ENCODE results near the gene JARID2.
A peak's percentile ranks its signal among the peaks of the same experiment; 100 is the strongest.
"Not testable (repeated sequence)": the region's sequence is repeated elsewhere in the genome, so short reads cannot be mapped to it uniquely, and the experiment has no call there.

JARID2 gene

GRCh38 chr6:15317251-15317650, 71.4 kb downstream of the JARID2 start:
- Mint-ChIP-seq H3K4me3 (peak overlapping the region; percentile 33), H3K9me3 (no peaks in the 10 kb centered on the region), H3K36me3 (ENCODE audit: low read depth) (peaks cover 20% of the 10 kb centered on the region), H3K27ac (peak overlapping the region; percentile 93), H3K4me1 (peaks cover 97% of the 10 kb centered on the region), H3K27me3 (no peaks in the 10 kb centered on the region)
- no peak for DNase-seq
- peak; percentile 7 for ATAC-seq

- peak overlapping the region; percentile 34 for H3K4me3 Mint-ChIP-seq
Observed at GRCh38 chr6:15317934-15318902, 72.3 kb downstream of the JARID2 start.

GRCh38 chr6:15319677-15320076, 73.8 kb downstream of the JARID2 start:
- ATAC-seq (no peak), DNase-seq (no peak)
- Mint-ChIP-seq H3K27me3 (no peaks in the 10 kb centered on the region), H3K9me3 (no peaks in the 10 kb centered on the region), H3K36me3 (ENCODE audit: low read depth) (peaks cover 21% of the 10 kb centered on the region), H3K27ac (peak overlapping the region; percentile 93), H3K4me1 (peaks cover 94% of the 10 kb centered on the region), H3K4me3 (peak overlapping the region; percentile 1)

More at GRCh38 chr6:15317934-15318902, 72.3 kb downstream of the JARID2 start:
- H3K4me1 Mint-ChIP-seq, result peaks cover 97% of the 10 kb centered on the region
- H3K9me3 Mint-ChIP-seq, result no peaks in the 10 kb centered on the region
- no peaks in the 10 kb centered on the region for H3K27me3 Mint-ChIP-seq
- peaks cover 17% of the 10 kb centered on the region for H3K36me3 Mint-ChIP-seq (ENCODE audit: low read depth)
- DNase-seq (no peak), ATAC-seq (peak; percentile 50)
- peak overlapping the region; percentile 93 for H3K27ac Mint-ChIP-seq

- ATAC-seq (no peak), DNase-seq (no peak)
- H3K27ac Mint-ChIP-seq, result peak overlapping the region; percentile 93
- peaks cover 95% of the 10 kb centered on the region for H3K4me1 Mint-ChIP-seq
- no peaks in the 10 kb centered on the region for H3K9me3 Mint-ChIP-seq
- H3K36me3 Mint-ChIP-seq (ENCODE audit: low read depth), result peaks cover 23% of the 10 kb centered on the region
- no peak overlapping the region for H3K4me3 Mint-ChIP-seq
- no peaks in the 10 kb centered on the region for H3K27me3 Mint-ChIP-seq
Observed at GRCh38 chr6:15320693-15321092, 74.8 kb downstream of the JARID2 start.

- ATAC-seq, result no peak
- H3K4me3 Mint-ChIP-seq, result no peak overlapping the region
- peaks cover 17% of the 10 kb centered on the region for H3K36me3 Mint-ChIP-seq (ENCODE audit: low read depth)
Observed at GRCh38 chr6:15322184-15322583, 76.3 kb downstream of the JARID2 start.

GRCh38 chr6:15322781-15323536, 77.1 kb downstream of the JARID2 start:
- no peak overlapping the region for H3K4me3 Mint-ChIP-seq

More at GRCh38 chr6:15322184-15322583, 76.3 kb downstream of the JARID2 start:
- peak overlapping the region; percentile 43 for H3K27ac Mint-ChIP-seq
- peaks cover 94% of the 10 kb centered on the region for H3K4me1 Mint-ChIP-seq
- no peak for DNase-seq
- H3K9me3 Mint-ChIP-seq, result no peaks in the 10 kb centered on the region
- no peaks in the 10 kb centered on the region for H3K27me3 Mint-ChIP-seq

GRCh38 chr6:15323611-15324010, 77.7 kb downstream of the JARID2 start:
- H3K36me3 Mint-ChIP-seq (ENCODE audit: low read depth), result peaks cover 17% of the 10 kb centered on the region
- H3K4me1 Mint-ChIP-seq, result peaks cover 94% of the 10 kb centered on the region
- DNase-seq, H3K4me3 Mint-ChIP-seq, H3K27me3 Mint-ChIP-seq, ATAC-seq, H3K9me3 Mint-ChIP-seq: not testable (repeated sequence)
- H3K27ac Mint-ChIP-seq, result peak overlapping the region; percentile 82

More at GRCh38 chr6:15322781-15323536, 77.1 kb downstream of the JARID2 start:
- no peak for DNase-seq
- Mint-ChIP-seq H3K27ac (peak overlapping the region; percentile 82), H3K4me1 (peaks cover 94% of the 10 kb centered on the region), H3K9me3 (no peaks in the 10 kb centered on the region), H3K36me3 (ENCODE audit: low read depth) (peaks cover 17% of the 10 kb centered on the region), H3K27me3 (no peaks in the 10 kb centered on the region)
- peak; percentile 50 for ATAC-seq

GRCh38 chr6:15324427-15324985, 78.6 kb downstream of the JARID2 start:
- no peaks in the 10 kb centered on the region for H3K9me3 Mint-ChIP-seq
- ATAC-seq, result no peak
- H3K36me3 Mint-ChIP-seq (ENCODE audit: low read depth), result peaks cover 16% of the 10 kb centered on the region
- peaks cover 94% of the 10 kb centered on the region for H3K4me1 Mint-ChIP-seq
- DNase-seq, result no peak
- H3K4me3 Mint-ChIP-seq, result no peak overlapping the region
- H3K27me3 Mint-ChIP-seq, result no peaks in the 10 kb centered on the region
- no peak overlapping the region for H3K27ac Mint-ChIP-seq

- ATAC-seq (no peak), DNase-seq (no peak)
- peaks cover 94% of the 10 kb centered on the region for H3K4me1 Mint-ChIP-seq
- no peaks in the 10 kb centered on the region for H3K9me3 Mint-ChIP-seq
- no peaks in the 10 kb centered on the region for H3K27me3 Mint-ChIP-seq
- H3K36me3 Mint-ChIP-seq (ENCODE audit: low read depth), result peaks cover 23% of the 10 kb centered on the region
- peak overlapping the region; percentile 76 for H3K27ac Mint-ChIP-seq
- no peak overlapping the region for H3K4me3 Mint-ChIP-seq
Observed at GRCh38 chr6:15325540-15325955, 79.7 kb downstream of the JARID2 start.

- Mint-ChIP-seq H3K27ac (peak overlapping the region; percentile 59), H3K9me3 (no peaks in the 10 kb centered on the region), H3K4me1 (peaks cover 94% of the 10 kb centered on the region), H3K27me3 (no peaks in the 10 kb centered on the region), H3K36me3 (ENCODE audit: low read depth) (peaks cover 23% of the 10 kb centered on the region), H3K4me3 (no peak overlapping the region)
- no peak for ATAC-seq
- DNase-seq, result no peak
Observed at GRCh38 chr6:15326067-15326614, 80.3 kb downstream of the JARID2 start.

- DNase-seq, result no peak
- Mint-ChIP-seq H3K36me3 (ENCODE audit: low read depth) (peaks cover 24% of the 10 kb centered on the region), H3K9me3 (no peaks in the 10 kb centered on the region), H3K4me3 (peak overlapping the region; percentile 15), H3K4me1 (peaks cover 94% of the 10 kb centered on the region), H3K27me3 (no peaks in the 10 kb centered on the region), H3K27ac (peak overlapping the region; percentile 23)
- ATAC-seq, result peak; percentile 63
Observed at GRCh38 chr6:15327271-15327670, 81.4 kb downstream of the JARID2 start.

- peaks cover 94% of the 10 kb centered on the region for H3K4me1 Mint-ChIP-seq
- ATAC-seq (no peak), DNase-seq (no peak)
- H3K9me3 Mint-ChIP-seq, result no peaks in the 10 kb centered on the region
- no peaks in the 10 kb centered on the region for H3K27me3 Mint-ChIP-seq
- H3K36me3 Mint-ChIP-seq (ENCODE audit: low read depth), result peaks cover 24% of the 10 kb centered on the region
- peak overlapping the region; percentile 92 for H3K27ac Mint-ChIP-seq
- no peak overlapping the region for H3K4me3 Mint-ChIP-seq
Observed at GRCh38 chr6:15329197-15329671, 83.4 kb downstream of the JARID2 start.

GRCh38 chr6:15330174-15330944, 84.5 kb downstream of the JARID2 start:
- Mint-ChIP-seq H3K36me3 (ENCODE audit: low read depth) (peaks cover 29% of the 10 kb centered on the region), H3K27ac (peak overlapping the region; percentile 92), H3K9me3 (no peaks in the 10 kb centered on the region), H3K4me1 (peaks cover 94% of the 10 kb centered on the region), H3K27me3 (no peaks in the 10 kb centered on the region), H3K4me3 (peak overlapping the region; percentile 70)
- peak; percentile 53 for ATAC-seq
- peak; percentile 36 for DNase-seq

Data from activated naive CD8-positive, alpha-beta T cell treated with anti-CD3 and anti-CD28 coated beads, Interleukin-2, amount 50 U/mL, for 24 hours (primary cell).